Hematopoietic multipotent progenitor cell (in vitro differentiated cells): Measurements from ENCODE around the gene STAU1. TPM values are rescaled to one million over a fixed set of nuclear protein-coding genes. Genes with fewer than 3 reads are reported as not detected.
"Not testable (repeated sequence)": the region's sequence is repeated elsewhere in the genome, so short reads cannot be mapped to it uniquely, and the experiment has no call there.

ENCODE experiments used
- DNase-seq, 3 donors: peaks; one replicate each; pipeline ENCODE4 v3.0.0-alpha.2; 2011 to 2015; ENCODE audit warnings: low read depth in 2 of 3, low spot score in 2 of 3
- total RNA-seq: library from RNA; depleted of rRNA; stranded (reverse); fragments of >200 nt; gene quantifications from one replicate; pipeline ENCODE4 v1.2.3, GENCODE V29; 2012

STAU1 gene
- total RNA-seq, 1 donor: 23.2 TPM

GRCh38 chr20:49082295-49082694, 105.8 kb downstream of the STAU1 start:
- not testable (repeated sequence) for DNase-seq

- no peak for DNase-seq
Measured at GRCh38 chr20:49078310-49078709, 109.8 kb downstream of the STAU1 start.

GRCh38 chr20:49074521-49074920, 113.6 kb downstream of the STAU1 start:
- no peak for DNase-seq

Other genes with a start within 250 kb of the STAU1 start
- 18.6 TPM for gene CSE1L, start 142.0 kb downstream of the STAU1 start, total RNA-seq
- 73.8 TPM for gene DDX27, start 31.1 kb upstream of the STAU1 start, total RNA-seq
- gene ZNFX1, start 89.7 kb upstream of the STAU1 start, total RNA-seq: 25.3 TPM